ENCODE results near the gene ZNF112.

Gene ZNF112

GRCh38 chr19:44278181-44278690 is 78.2 kb downstream of the ZNF112 start:
- no peak for DNase-seq

GRCh38 chr19:44277331-44277730 is 79.1 kb downstream of the ZNF112 start:
- no peak for DNase-seq

All from NCI-H1436 treated with DMSO at 0.1 percent for 48 hours (cell line).